HepG2 (cell line): ENCODE measurements around the gene EPC1. TPM values are rescaled to one million over a fixed set of nuclear protein-coding genes. Genes with fewer than 3 reads are reported as not detected.
"Not testable (repeated sequence)": the region's sequence is repeated elsewhere in the genome, so short reads cannot be mapped to it uniquely, and the experiment has no call there.

ENCODE experiments used
- ATAC-seq: fragments of 200-7000 bp; cut with Tn5 transposase; 3 replicates; pipeline ENCODE4 v1.9.1; 2020; ENCODE audit warnings: mild to moderate bottlenecking, moderate library complexity
- BruUV-seq: library from RNA; stranded (reverse); fragments of 400-500 nt; replicated peaks from 2 replicates; lab custom pipeline; 2021; lab: Mats Ljungman, UMichigan
- CTCF ChIA-PET: fragments of 300-600 bp; formaldehyde crosslinking; extraction: SDS; loops from one replicate; lab custom pipeline; 2021; ENCODE audit warnings: low total read pairs, inconsistent platforms, low intra/inter-chr PET ratio; lab: Yijun Ruan, JAX
- POLR2A ChIA-PET: fragments of 350-600 bp; sonication (Branson Sonifier 250); formaldehyde crosslinking; loops from one replicate; lab custom pipeline; 2020; ENCODE audit warnings: antibody characterized with exemption, inconsistent platforms; lab: Yijun Ruan, JAX
- DNase-seq: peaks from one replicate; pipeline ENCODE4 v3.0.0-alpha.2; 2015; ENCODE audit warnings: low spot score
- FAIRE-seq: peaks from 3 replicates; lab custom pipeline; 2011; peaks lifted over from hg19 to GRCh38; lab: Jason Lieb, UNC
- H2AFZ ChIP-seq: one replicate; pipeline ENCODE4 v1.6.1; 2011; ENCODE audit warnings: low read length, inconsistent platforms
- H3K27ac ChIP-seq: fragments of 300-600 bp; 3 replicates; pipeline ENCODE4 v1.8.0; 2011; ENCODE audit warnings: mixed run types, mild to moderate bottlenecking, mixed read lengths, low read length, inconsistent platforms; ENCODE audit not compliant: insufficient read depth; ENCODE audit errors: extremely low read length
- H3K27me3 ChIP-seq, 2 experiments: fragments of 200-600 bp in 1 of 2; 2 replicates in 1 of 2; 3 replicates in 1 of 2; pipeline versions ENCODE4 v1.6.0 to v1.8.0; 2011; ENCODE audit warnings: low read length in 2 of 2, mild to moderate bottlenecking in 2 of 2, moderate library complexity in 2 of 2, inconsistent platforms in 1 of 2; ENCODE audit not compliant: insufficient read depth in 2 of 2, control insufficient read depth in 1 of 2
- H3K36me3 ChIP-seq, 2 experiments: fragments of 200-600 bp in 1 of 2; replicated peaks in 1 of 2; 2 replicates in 1 of 2; 3 replicates in 1 of 2; pipeline versions ENCODE4 v1.5.1 to v1.8.0; 2011; ENCODE audit warnings: low read length in 2 of 2, inconsistent platforms in 1 of 2; ENCODE audit not compliant: insufficient read depth in 2 of 2, control insufficient read depth in 1 of 2
- H3K4me1 ChIP-seq: 2 replicates; pipeline ENCODE4 v1.5.1; 2012; ENCODE audit warnings: low read length, inconsistent platforms; ENCODE audit not compliant: insufficient read depth
- H3K4me2 ChIP-seq: 2 replicates; pipeline ENCODE4 v1.6.0; 2011; ENCODE audit warnings: low read depth, low read length, inconsistent platforms
- H3K4me3 ChIP-seq, 3 experiments: fragments of 200-600 bp in 1 of 3; sonication (generic), shearing (Covaris generic) in 1 of 3; replicated peaks in 1 of 3; 2 replicates each; pipeline ENCODE4 v1.5.1; 2011 to 2016; ENCODE audit warnings: low read length in 3 of 3, inconsistent platforms in 2 of 3, low read depth in 2 of 3, mild to moderate bottlenecking in 2 of 3, control low read depth in 1 of 3, mixed read lengths in 1 of 3; ENCODE audit not compliant: insufficient read depth in 1 of 3
- H3K79me2 ChIP-seq: one replicate; pipeline ENCODE4 v1.6.1; 2011; ENCODE audit warnings: low read length, inconsistent platforms; ENCODE audit not compliant: insufficient read depth
- H3K9ac ChIP-seq: 2 replicates; pipeline ENCODE4 v1.6.0; 2011; ENCODE audit warnings: mild to moderate bottlenecking, low read depth, low read length, inconsistent platforms; ENCODE audit not compliant: insufficient read depth
- H3K9me3 ChIP-seq: 2 replicates; pipeline ENCODE4 v1.5.1; 2012; ENCODE audit warnings: mild to moderate bottlenecking, low read length
- H4K20me1 ChIP-seq: 2 replicates; pipeline ENCODE4 v1.6.0; 2011; ENCODE audit warnings: inconsistent platforms, mild to moderate bottlenecking, low read length, moderate library complexity; ENCODE audit not compliant: insufficient read depth
- BORCS8-MEF2B ChIP-seq: sonication (generic); formaldehyde crosslinking; IDR thresholded peaks from 2 replicates; pipeline ENCODE4 v1.8.0; 2022; ENCODE audit warnings: mild to moderate bottlenecking, missing genetic modification reagents
- LCORL ChIP-seq, 2 experiments: fragments of 450-650 bp in 1 of 2; sonication (generic) in 1 of 2; formaldehyde crosslinking in 1 of 2; IDR thresholded peaks; 2 replicates each; pipeline versions ENCODE4 v1.5.0 to v1.6.1; 2017 to 2020; ENCODE audit warnings: antibody characterized with exemption in 1 of 2, missing genetic modification reagents in 1 of 2
- SIX4 ChIP-seq: sonication (generic); formaldehyde crosslinking; IDR thresholded peaks from 2 replicates; pipeline ENCODE4 v1.4.0; 2020; ENCODE audit warnings: missing genetic modification reagents
- ZKSCAN8 ChIP-seq: IDR thresholded peaks from 2 replicates; pipeline ENCODE4 v1.6.1; 2016; ENCODE audit warnings: borderline replicate concordance, missing genetic modification reagents, missing compliant biosample characterization
- WGBS: methylation state at CpG from one replicate; pipeline ENCODE4 v1.1.6; 2017; ENCODE audit warnings: low lambda C conversion rate; 5-methylcytosine and 5-hydroxymethylcytosine counted together
- in situ Hi-C: cut with HindIII; loops from 2 replicates; pipeline ENCODE4 v1.10.0; 2017; ENCODE audit warnings: low pct_unique_long_range_greater_than_20kb; ENCODE audit not compliant: extremely low pct_ligation_motif_present
- intact Hi-C: fragments of 100-400 bp; cut with micrococcal nuclease; formaldehyde crosslinking; loops from one replicate; pipeline ENCODE4 v1.10.0; 2022; ENCODE audit not compliant: unreplicated experiment
- polyA plus RNA-seq, 8 experiments: library from polyadenylated mRNA; depleted of rRNA in 3 of 8; stranded (reverse) in 7 of 8; unstranded in 1 of 8; fragments of >200 nt; fragmentation: Illumina TruSeq in 4 of 8; extraction: Trizol in 4 of 8; gene quantifications; 2 replicates each; pipeline versions ENCODE4 v1.2.1 to v1.2.3, GENCODE V29; 2011 to 2016; ENCODE audit warnings: low read depth in 4 of 8, missing spikeins in 1 of 8, mixed read lengths in 1 of 8; ENCODE audit not compliant: insufficient read depth in 1 of 8
- total RNA-seq, 5 experiments: library from RNA; depleted of rRNA; stranded (reverse); fragments of >200 nt; fragmentation: Illumina TruSeq; extraction: Trizol; gene quantifications; 2 replicates each; pipeline ENCODE4 v1.2.3, GENCODE V29; 2016; ENCODE audit warnings: low read depth in 1 of 5
- TF ChIP-seq, protein P1 (sequence below): sonication (generic); formaldehyde crosslinking; IDR thresholded peaks from 2 replicates; pipeline ENCODE4 v1.4.0; 2020; ENCODE audit warnings: missing genetic modification reagents

EPC1 gene
- total and polyA plus RNA-seq, 2 of the 13 experiments (the other 11 are each of a cell fraction or from before 2014, with no cell fraction given): 28.7 to 44.2 TPM

DNA sequence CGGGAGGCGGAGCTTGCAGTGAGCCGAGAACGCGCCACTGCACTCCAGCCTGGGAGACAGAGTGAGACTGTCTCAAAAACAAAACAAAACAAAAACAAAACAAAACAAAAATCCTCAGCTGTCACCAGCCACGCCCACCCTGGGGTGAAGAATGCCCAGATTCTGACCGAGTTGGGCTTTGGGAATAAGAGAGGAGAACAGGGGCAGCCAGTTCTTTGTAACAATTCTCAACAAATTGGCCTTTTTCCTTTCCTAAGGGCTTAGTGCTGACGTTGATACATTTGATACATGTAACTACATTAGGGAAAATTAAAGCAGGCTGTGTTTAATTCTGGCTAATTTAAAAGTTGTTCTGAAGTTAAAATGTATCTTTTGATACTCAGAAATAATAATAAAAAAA is 121.0 kb downstream of the EPC1 start:
- H3K4me3 ChIP-seq: no peak overlapping the region
- H3K36me3 ChIP-seq: no peaks in the 10 kb centered on the region
- WGBS: 44% methylated on average over 8 of the region's 8 CpGs
- CTCF ChIA-PET: no interaction called here
- BruUV-seq: no TSS peak
- H3K4me2 ChIP-seq: no peak overlapping the region
- ATAC-seq: no peak
- no peaks in the 10 kb centered on the region for H3K79me2 ChIP-seq
- no peak for FAIRE-seq
- H3K9me3 ChIP-seq: peaks cover 9% of the 10 kb centered on the region; the same call in 1 of the 2 replicates
- no peak overlapping the region for H3K27ac ChIP-seq
- intact Hi-C loops: no loop called here
- no peak overlapping the region for H2AFZ ChIP-seq
- in situ Hi-C loops: no loop called here
- TF ChIP-seq, protein P1, sequence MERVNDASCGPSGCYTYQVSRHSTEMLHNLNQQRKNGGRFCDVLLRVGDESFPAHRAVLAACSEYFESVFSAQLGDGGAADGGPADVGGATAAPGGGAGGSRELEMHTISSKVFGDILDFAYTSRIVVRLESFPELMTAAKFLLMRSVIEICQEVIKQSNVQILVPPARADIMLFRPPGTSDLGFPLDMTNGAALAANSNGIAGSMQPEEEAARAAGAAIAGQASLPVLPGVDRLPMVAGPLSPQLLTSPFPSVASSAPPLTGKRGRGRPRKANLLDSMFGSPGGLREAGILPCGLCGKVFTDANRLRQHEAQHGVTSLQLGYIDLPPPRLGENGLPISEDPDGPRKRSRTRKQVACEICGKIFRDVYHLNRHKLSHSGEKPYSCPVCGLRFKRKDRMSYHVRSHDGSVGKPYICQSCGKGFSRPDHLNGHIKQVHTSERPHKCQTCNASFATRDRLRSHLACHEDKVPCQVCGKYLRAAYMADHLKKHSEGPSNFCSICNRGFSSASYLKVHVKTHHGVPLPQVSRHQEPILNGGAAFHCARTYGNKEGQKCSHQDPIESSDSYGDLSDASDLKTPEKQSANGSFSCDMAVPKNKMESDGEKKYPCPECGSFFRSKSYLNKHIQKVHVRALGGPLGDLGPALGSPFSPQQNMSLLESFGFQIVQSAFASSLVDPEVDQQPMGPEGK (CRISPR knock-in tag): no peak
- no peak for TF ChIP-seq ZKSCAN8
- no peak for TF ChIP-seq LCORL (IDR thresholded peaks at IDR 0.05)
- TF ChIP-seq LCORL (CRISPR knock-in tag; IDR thresholded peaks at IDR 0.05): no peak
- TF ChIP-seq SIX4 (CRISPR knock-in tag): no peak
- no peak for TF ChIP-seq BORCS8-MEF2B (CRISPR knock-in tag)
- no peaks in the 10 kb centered on the region for H4K20me1 ChIP-seq
- POLR2A ChIA-PET: no interaction called here
- no peak for DNase-seq
- no peaks in the 10 kb centered on the region; a peak in 1 of 5 replicates for H3K27me3 ChIP-seq
- no peaks in the 10 kb centered on the region for H3K4me1 ChIP-seq
- no peak overlapping the region for H3K9ac ChIP-seq

DNA sequence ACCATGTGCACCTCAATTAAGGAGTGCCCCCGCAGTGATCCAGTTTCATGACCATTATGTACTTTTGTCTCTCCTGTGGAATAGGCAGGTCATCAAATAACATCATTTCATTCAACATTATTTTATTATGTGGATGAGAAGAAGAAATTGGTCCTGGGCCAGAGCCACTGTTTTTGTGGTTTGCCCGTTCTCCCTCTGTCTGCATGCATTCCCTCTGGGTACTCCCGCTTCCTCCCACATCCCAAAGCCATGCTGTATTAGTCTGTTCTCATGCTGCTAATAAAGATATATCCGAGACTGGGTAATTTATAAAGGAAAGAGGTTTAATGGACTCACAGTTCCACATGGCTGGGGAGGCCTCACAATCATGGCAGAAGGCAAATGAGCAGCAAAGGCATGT is 124.6 kb downstream of the EPC1 start:
- H3K79me2 ChIP-seq, CTCF ChIA-PET, H3K4me3 ChIP-seq, H3K9ac ChIP-seq, DNase-seq, H3K4me2 ChIP-seq, BruUV-seq, POLR2A ChIA-PET, H2AFZ ChIP-seq, H3K4me1 ChIP-seq, H3K36me3 ChIP-seq, H3K27me3 ChIP-seq, ATAC-seq, H3K27ac ChIP-seq, FAIRE-seq, intact Hi-C loops, H4K20me1 ChIP-seq: not testable (repeated sequence)
- peaks cover 19% of the 10 kb centered on the region; the same call in 1 of the 2 replicates for H3K9me3 ChIP-seq
- 53% methylated on average over 4 of the region's 4 CpGs for WGBS
- in situ Hi-C loops: loop anchor here (25.0 kb wide), 1 partner anchor 385 kb away; no protein-coding TSS in a partner anchor

DNA sequence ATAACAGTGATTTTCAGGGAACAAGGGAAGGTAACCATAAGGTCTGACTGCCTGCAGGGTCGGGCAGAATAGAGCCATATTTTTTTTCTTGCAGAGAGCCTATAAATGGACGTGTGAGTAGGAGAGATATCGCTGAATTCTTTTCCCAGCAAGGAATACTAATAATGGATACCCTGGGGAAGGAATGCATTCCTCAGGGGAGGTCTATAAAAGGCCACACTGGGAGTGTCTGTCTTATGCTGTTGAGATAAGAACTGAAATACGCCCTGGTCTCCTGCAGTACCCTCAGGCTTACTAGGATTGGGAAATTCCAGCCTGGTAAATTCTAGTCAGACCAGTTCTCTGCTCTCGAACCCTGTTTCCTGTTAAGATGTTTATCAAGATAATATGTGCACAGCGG is 127.8 kb downstream of the EPC1 start:
- H2AFZ ChIP-seq, BruUV-seq, H3K4me3 ChIP-seq, FAIRE-seq, H3K27ac ChIP-seq, H3K4me1 ChIP-seq, H3K4me2 ChIP-seq, H3K36me3 ChIP-seq, ATAC-seq, POLR2A ChIA-PET, H3K79me2 ChIP-seq, H4K20me1 ChIP-seq, DNase-seq, H3K9ac ChIP-seq, H3K27me3 ChIP-seq, CTCF ChIA-PET: not testable (repeated sequence)
- in situ Hi-C loops (loop anchor here (25.0 kb wide), 1 partner anchor 382 kb away; no protein-coding TSS in a partner anchor), intact Hi-C loops (loop anchor here (10.0 kb wide), 1 partner anchor 354 kb away; no protein-coding TSS in a partner anchor)
- H3K9me3 ChIP-seq: peaks cover 19% of the 10 kb centered on the region; the same call in 1 of the 2 replicates
- WGBS: 5% methylated on average over 6 of the region's 6 CpGs
